Brain microvascular endothelial cell (primary cell): ENCODE results near the gene GPC5.

Source experiments
- DNase-seq: peaks from one replicate; pipeline ENCODE4 v3.0.0-alpha.2; 2020
- H3K27ac ChIP-seq: fragments of 250-450 bp; sonication (Bioruptor Pico); 2 replicates; pipeline ENCODE4 v1.5.1; 2020; ENCODE audit warnings: mild to moderate bottlenecking, moderate library complexity
- H3K27me3 ChIP-seq: fragments of 250-450 bp; sonication (Bioruptor Pico); replicated peaks from 2 replicates; pipeline ENCODE4 v1.5.1; 2020; ENCODE audit warnings: mild to moderate bottlenecking
- H3K36me3 ChIP-seq: fragments of 250-450 bp; sonication (Bioruptor Pico); replicated peaks from 2 replicates; pipeline ENCODE4 v1.5.1; 2020; ENCODE audit warnings: mild to moderate bottlenecking
- H3K4me3 ChIP-seq: 2 replicates; pipeline ENCODE4 v1.5.1; 2011; ENCODE audit warnings: low read depth, mild to moderate bottlenecking, control low read depth, low read length, moderate library complexity
- in situ Hi-C: cut with HindIII; loops from 2 replicates; pipeline ENCODE4 v1.10.0; 2017; ENCODE audit warnings: low sequenced_read_pairs, low pct_ligation_motif_present
- TF ChIP-seq, protein P1 (sequence below): IDR thresholded peaks from 2 replicates; pipeline ENCODE4 v1.5.1; 2011; ENCODE audit warnings: low read depth, mild to moderate bottlenecking, moderate library complexity, low read length, control low read depth, inconsistent platforms; ENCODE audit errors: missing control alignments

Gene GPC5

DNA sequence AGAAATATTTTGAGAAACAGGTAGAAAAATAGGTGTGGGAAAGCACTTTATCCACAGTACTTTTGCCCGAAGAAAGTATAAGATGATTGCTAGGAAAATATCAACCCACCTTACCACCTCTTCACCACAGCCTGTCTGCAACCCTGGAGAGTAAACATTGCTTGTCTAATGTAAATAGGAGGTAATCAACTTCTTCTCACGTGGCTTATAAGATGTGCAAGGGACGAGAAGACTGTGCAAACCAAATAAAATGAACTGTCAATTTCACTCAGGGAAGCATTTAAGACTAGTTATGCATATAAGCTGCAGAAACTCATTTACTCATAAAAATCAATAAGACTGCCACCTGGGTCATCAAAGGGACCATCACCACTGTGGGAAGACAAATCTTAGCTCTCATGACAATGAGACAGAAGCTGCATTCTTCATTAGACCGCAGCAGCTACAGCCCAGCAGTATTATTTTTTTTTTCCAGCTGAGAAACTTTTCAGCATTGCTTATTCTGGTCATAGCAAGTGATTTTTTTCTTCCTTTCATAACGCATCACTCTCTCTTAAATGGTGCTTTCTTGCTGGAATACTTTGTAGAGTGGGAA lies 1020.5 kb downstream of the GPC5 start:
- Histone ChIP-seq H3K27ac (no peak overlapping the region), H3K4me3 (no peak overlapping the region), H3K36me3 (no peaks in the 10 kb centered on the region), H3K27me3 (no peaks in the 10 kb centered on the region)
- in situ Hi-C loops = no loop called here
- TF ChIP-seq, protein P1, sequence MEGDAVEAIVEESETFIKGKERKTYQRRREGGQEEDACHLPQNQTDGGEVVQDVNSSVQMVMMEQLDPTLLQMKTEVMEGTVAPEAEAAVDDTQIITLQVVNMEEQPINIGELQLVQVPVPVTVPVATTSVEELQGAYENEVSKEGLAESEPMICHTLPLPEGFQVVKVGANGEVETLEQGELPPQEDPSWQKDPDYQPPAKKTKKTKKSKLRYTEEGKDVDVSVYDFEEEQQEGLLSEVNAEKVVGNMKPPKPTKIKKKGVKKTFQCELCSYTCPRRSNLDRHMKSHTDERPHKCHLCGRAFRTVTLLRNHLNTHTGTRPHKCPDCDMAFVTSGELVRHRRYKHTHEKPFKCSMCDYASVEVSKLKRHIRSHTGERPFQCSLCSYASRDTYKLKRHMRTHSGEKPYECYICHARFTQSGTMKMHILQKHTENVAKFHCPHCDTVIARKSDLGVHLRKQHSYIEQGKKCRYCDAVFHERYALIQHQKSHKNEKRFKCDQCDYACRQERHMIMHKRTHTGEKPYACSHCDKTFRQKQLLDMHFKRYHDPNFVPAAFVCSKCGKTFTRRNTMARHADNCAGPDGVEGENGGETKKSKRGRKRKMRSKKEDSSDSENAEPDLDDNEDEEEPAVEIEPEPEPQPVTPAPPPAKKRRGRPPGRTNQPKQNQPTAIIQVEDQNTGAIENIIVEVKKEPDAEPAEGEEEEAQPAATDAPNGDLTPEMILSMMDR = no peak
- no peak for DNase-seq

DNA sequence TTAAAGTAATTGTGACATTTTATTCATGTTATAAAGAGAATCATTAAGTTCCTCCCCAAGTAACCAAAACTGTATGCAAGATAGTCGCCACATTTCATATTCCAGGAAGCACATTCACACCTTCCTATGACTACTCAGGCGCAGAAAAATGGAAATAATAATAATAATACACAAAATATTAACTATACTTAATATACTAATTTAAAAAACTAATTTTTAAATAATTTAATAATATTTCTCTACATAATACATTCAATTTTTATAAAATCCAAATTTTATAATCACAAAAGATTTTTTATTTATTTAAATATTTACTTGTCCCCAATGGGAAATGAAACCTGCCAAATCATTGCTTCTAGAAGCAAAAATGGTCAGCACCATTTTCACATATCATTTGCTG lies 1030.8 kb downstream of the GPC5 start:
- H3K27me3 ChIP-seq = no peaks in the 10 kb centered on the region
- TF ChIP-seq, protein P1 = no peak
- no peak for DNase-seq
- no peaks in the 10 kb centered on the region for H3K36me3 ChIP-seq
- in situ Hi-C loops = no loop called here
- H3K27ac ChIP-seq = no peak overlapping the region
- H3K4me3 ChIP-seq = no peak overlapping the region

DNA sequence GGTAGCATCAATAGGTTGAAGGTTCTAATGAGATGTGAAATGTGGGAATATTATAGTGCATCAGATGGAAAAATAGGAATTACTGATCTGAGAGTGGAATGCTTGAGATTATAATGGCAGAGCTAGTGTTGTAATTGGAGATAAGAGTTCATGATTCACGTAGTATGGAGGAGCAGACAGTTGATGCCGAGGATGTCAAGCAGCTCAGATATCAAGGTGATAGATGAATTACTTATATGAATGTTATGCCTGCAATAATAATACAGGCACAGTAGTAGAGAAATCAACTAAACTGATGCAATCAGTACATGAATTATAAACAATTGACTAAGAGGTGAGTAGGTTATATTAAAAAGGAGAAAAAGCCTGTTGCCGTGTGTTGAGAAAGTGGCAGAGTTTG lies 1035.0 kb downstream of the GPC5 start:
- in situ Hi-C loops = no loop called here
- DNase-seq = no peak
- TF ChIP-seq, protein P1 = no peak
- H3K27ac ChIP-seq = no peak overlapping the region
- H3K4me3 ChIP-seq = no peak overlapping the region
- H3K36me3 ChIP-seq = no peaks in the 10 kb centered on the region
- H3K27me3 ChIP-seq = no peaks in the 10 kb centered on the region

DNA sequence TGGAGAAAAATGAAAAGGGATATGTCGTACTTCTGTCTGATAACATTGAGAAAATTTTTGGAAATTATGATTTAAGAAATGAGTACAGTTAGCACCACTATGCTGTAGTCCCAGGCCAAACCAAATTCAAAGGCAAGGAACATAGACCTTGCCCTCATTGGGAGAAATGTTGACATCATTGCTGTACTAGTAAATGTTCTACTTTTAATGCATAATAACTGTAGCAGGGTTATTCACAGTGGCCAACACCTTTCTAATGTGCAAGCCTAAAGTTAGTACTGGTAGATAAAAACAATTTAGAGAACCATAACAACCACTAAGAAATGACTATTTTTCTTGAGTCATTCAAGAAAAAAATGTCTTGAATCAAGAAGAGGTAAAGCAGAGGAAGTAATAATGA lies 1035.5 kb downstream of the GPC5 start:
- DNase-seq = no peak
- no peaks in the 10 kb centered on the region for H3K27me3 ChIP-seq
- H3K27ac ChIP-seq = no peak overlapping the region
- TF ChIP-seq, protein P1 = no peak
- in situ Hi-C loops = no loop called here
- no peaks in the 10 kb centered on the region for H3K36me3 ChIP-seq
- no peak overlapping the region for H3K4me3 ChIP-seq

DNA sequence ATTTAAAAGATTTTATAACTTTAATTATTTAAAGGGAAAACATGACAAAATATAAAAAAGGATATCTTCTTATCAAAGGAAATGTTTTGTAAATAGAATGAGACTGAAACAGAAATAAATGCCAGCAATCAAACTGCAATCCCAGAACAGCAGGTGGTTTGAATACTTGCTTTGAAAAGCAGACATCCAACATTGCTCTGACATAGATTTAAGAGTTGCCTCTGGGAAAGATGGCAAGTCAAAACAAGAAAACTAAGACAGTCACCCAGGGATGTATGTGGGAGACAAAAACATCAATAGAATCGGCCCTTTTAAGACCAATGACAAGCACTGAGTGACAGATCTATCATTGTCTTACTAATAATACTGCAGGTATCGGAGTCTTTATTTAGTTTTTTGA lies 1038.5 kb downstream of the GPC5 start:
- TF ChIP-seq, protein P1 = no peak
- Histone ChIP-seq H3K27ac (no peak overlapping the region), H3K36me3 (no peaks in the 10 kb centered on the region), H3K4me3 (no peak overlapping the region), H3K27me3 (no peaks in the 10 kb centered on the region)
- in situ Hi-C loops = no loop called here
- DNase-seq = no peak

DNA sequence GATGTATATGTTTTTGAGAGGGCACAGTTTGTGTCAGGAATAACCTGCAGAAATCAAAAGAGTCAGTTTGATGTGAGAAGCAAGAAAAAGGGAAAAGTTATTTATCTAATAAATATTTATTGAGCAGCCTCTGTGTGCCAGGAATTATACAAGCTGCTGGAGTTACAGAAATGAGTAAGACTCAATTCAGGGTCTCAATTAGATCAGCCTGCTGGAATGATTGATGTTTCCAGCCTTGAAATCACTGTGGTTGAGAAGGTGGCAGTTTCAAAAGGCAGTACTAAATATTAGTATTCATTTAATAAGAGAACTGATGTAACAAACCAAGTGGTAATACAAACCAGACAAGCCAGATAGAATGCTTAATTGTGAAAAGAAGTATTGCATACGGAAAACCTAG lies 1045.8 kb downstream of the GPC5 start:
- no peaks in the 10 kb centered on the region for H3K27me3 ChIP-seq
- no peaks in the 10 kb centered on the region for H3K36me3 ChIP-seq
- H3K27ac ChIP-seq = no peak overlapping the region
- TF ChIP-seq, protein P1 = no peak
- DNase-seq = no peak
- H3K4me3 ChIP-seq = no peak overlapping the region
- in situ Hi-C loops = no loop called here
